SJCRH30 (cell line): Measurements from ENCODE around the gene COL7A1. TPM values are rescaled to one million over a fixed set of nuclear protein-coding genes. Genes with fewer than 3 reads are reported as not detected.
"Not testable (repeated sequence)": the region's sequence is repeated elsewhere in the genome, so short reads cannot be mapped to it uniquely, and the experiment has no call there.

Source experiments
- DNase-seq, 2 experiments: peaks; one replicate each; pipeline ENCODE4 v3.0.0-alpha.2; 2015 to 2020
- H3K27ac ChIP-seq: fragments of 250-450 bp; sonication (Bioruptor Pico); 2 replicates; pipeline ENCODE4 v1.5.1; 2020; ENCODE audit warnings: mild to moderate bottlenecking, moderate library complexity
- H3K27me3 ChIP-seq: fragments of 250-450 bp; sonication (Bioruptor Pico); 2 replicates; pipeline ENCODE4 v1.5.1; 2020; ENCODE audit warnings: mild to moderate bottlenecking, moderate library complexity
- H3K36me3 ChIP-seq: fragments of 250-450 bp; sonication (Bioruptor Pico); 2 replicates; pipeline ENCODE4 v1.5.1; 2020; ENCODE audit warnings: mild to moderate bottlenecking, moderate library complexity
- H3K4me1 ChIP-seq: fragments of 250-450 bp; sonication (Bioruptor Pico); 2 replicates; pipeline ENCODE4 v1.5.1; 2020; ENCODE audit warnings: mild to moderate bottlenecking, moderate library complexity
- H3K4me3 ChIP-seq: fragments of 250-450 bp; sonication (Bioruptor Pico); 2 replicates; pipeline ENCODE4 v1.5.1; 2020; ENCODE audit warnings: mild to moderate bottlenecking, moderate library complexity
- H3K9me3 ChIP-seq: fragments of 250-450 bp; sonication (Bioruptor Pico); replicated peaks from 2 replicates; pipeline ENCODE4 v1.5.1; 2020; ENCODE audit warnings: mild to moderate bottlenecking, moderate library complexity
- total RNA-seq: library from RNA; depleted of rRNA; stranded (reverse); fragments of >200 nt; shearing (Covaris generic); gene quantifications from 2 replicates; pipeline ENCODE4 v1.2.3, GENCODE V29; 2014

COL7A1 gene
- total RNA-seq, 1 experiment from 2014 or later, result 2.0 TPM

DNA sequence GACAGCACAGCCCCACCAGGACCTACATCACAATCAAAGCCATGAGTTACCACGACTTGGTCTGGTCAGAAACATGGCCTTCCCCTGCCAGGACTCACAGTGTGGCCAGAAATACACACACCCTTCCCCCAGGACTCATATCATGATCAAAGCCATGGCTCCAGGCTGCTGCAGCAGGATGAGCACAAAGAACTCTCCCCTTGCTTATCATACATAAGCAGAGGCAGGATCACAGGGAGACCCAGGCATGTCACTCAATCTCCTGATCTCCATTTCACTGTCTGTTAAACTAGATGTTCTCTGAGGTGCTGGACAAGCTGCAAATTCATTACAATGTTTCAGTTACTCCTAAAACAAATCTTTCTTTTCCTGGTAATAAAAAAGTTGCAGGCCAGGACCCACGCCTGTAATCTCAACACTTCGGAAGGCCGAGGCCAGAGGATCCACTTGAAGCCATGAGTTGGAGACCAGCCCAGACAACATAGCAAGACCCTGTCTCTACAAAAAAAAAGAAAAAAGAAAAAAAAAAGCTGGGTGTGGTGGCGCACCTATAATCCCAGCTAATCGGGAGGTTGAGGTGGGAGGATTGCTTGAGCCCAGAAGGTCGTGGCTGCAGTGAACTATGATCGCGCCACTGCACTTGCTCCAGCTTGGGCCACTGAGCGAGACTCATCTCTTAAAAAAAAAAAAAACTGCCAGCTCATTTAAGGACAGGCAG lies 39.7 kb downstream of the COL7A1 start:
- H3K36me3 ChIP-seq, result no peaks in the 10 kb centered on the region
- no peaks in the 10 kb centered on the region for H3K27me3 ChIP-seq
- peaks cover 16% of the 10 kb centered on the region for H3K4me1 ChIP-seq
- H3K4me3 ChIP-seq, result no peak overlapping the region
- DNase-seq, result no peak
- H3K9me3 ChIP-seq, result no peaks in the 10 kb centered on the region
- no peak overlapping the region for H3K27ac ChIP-seq

DNA sequence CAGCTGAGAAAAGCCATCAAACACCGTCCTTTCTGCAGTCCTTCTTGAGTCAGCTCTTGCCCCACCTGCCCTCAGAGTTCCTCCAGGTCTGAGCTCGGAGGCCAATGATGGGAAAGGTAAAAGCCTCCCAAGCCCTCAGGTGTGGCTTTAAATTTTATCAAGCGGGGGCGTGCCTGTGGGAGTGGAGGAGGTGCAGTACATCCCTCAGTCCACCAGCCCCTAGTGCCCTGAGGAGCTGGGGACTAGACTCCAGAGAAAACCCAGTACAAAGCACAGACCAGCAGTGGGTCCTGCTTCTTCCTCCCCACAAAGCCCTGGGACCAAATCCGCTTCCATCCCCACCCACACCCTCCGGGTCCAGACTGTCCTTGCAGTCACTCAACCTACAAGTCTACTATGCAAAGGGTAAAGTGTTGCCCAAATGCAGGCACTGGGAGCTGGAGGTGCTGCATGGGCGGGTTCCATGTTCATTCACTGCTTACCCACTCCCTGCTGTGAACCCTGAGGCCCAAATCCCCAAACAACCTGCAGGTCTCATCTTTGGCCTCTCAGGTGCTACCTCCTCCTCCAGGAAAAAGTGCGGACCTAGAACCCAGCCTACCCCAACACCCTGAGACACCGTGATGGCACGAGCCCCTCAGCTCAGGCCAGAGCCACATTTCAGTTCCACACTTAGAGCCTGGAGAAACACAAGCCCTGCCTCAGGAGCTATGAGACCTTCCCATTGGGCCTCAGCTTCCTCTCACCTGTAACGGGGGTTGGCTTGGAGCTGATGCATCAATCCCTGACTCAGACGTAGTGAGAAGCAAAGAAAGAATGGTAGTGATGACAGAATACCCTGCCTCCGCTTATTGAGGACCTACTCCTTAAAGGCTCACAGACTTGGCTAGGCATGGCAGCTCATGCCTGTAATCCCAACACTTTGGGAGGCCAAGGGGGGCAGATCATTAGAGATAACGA lies 41.0 kb downstream of the COL7A1 start:
- no peaks in the 10 kb centered on the region for H3K36me3 ChIP-seq
- no peak overlapping the region for H3K4me3 ChIP-seq
- no peaks in the 10 kb centered on the region for H3K27me3 ChIP-seq
- H3K9me3 ChIP-seq, result no peaks in the 10 kb centered on the region
- H3K4me1 ChIP-seq, result peaks cover 14% of the 10 kb centered on the region
- H3K27ac ChIP-seq, result no peak overlapping the region
- DNase-seq, result no peak

DNA sequence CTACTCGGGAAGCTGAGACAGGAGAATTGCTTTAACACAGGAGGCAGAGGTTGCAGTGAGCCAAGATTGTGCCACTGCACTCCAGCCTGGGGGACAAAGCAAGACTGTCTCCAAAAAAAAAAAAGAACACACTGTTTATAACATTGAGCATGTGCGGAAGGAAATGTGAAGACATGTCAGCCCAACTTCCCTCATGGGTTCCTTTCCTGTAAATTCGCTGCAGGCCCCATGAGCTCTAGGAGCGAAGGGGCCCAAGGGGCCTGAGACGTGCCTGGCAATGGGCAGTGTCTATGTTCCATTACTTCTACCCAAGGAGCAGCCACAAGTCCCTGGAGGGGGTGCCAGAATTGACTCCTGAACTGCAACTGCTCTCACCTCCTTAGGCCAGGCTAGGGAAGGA lies 41.8 kb downstream of the COL7A1 start:
- Histone ChIP-seq H3K4me1 (peaks cover 14% of the 10 kb centered on the region), H3K36me3 (no peaks in the 10 kb centered on the region), H3K27me3 (no peaks in the 10 kb centered on the region), H3K9me3 (no peaks in the 10 kb centered on the region), H3K4me3 (no peak overlapping the region), H3K27ac (no peak overlapping the region)
- DNase-seq, result no peak

DNA sequence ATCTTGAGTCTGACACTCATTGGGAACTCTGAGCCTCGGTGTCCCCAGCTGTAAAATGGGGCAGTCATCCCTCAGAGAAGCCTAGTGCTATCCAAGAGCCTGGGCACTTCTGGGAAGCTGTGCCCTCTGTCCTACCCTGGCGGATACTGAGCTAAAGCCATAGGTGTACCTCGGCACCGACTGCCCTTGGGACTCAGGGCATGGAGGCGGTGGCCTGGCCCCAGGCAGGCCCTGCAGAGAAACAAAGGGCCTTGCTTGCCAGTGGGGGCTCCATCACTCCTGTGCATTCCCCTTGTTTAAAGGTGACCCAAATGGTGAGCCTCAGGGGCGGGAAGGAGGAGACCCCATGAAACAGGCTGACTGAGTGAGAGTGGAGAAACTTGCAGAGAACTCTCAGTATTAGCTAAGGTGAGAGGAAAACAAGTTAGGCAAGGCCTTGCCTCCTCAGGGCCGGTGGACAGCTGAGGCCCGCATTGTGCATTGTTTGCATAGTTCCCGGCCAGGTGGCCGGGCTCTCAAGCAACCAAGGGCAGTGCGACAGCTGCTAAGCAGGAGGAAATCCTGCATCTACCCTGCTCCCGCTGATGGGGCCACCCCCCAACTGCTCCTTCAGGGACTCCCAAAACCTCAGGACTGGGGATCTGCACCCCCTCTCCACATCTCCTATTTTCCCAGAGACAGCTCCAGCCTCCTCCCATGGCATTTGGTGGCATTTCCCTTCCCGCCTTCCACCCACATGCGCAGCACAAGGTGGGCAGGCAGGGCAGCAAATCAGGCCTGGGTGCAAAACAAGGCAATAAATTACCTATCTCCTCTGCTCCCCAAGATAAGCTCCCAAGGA lies 42.8 kb downstream of the COL7A1 start:
- Histone ChIP-seq H3K36me3 (no peaks in the 10 kb centered on the region), H3K27ac (peak overlapping the region; percentile 63)

DNA sequence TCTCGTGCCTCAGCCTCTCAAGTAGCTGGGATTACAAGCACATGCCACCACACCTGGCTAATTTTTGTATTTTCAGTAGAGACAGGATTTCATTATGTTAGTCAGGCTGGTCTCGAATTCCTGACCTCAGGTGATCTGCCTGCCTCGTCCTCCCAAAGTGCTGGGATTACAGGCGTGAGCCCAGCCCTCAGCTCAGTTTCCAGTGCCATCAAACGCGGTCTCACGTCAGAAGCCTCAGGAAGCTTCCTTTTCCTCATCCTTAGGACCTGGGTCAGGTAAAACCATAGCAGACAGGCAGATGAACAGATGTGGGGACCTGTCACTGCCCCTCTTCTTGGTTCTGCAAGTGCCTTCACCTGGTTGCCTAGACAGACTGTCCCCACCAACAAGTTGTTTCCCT lies 43.5 kb downstream of the COL7A1 start:
- not testable (repeated sequence) for H3K9me3 ChIP-seq, H3K4me3 ChIP-seq, H3K27me3 ChIP-seq, H3K36me3 ChIP-seq, DNase-seq, H3K27ac ChIP-seq
- peaks cover 14% of the 10 kb centered on the region for H3K4me1 ChIP-seq

More for the DNA sequence above, 42.8 kb downstream of the COL7A1 start:
- peak; percentile 68 to 75 for DNase-seq
- Histone ChIP-seq H3K4me1 (peaks cover 14% of the 10 kb centered on the region), H3K9me3 (no peaks in the 10 kb centered on the region), H3K4me3 (no peak overlapping the region), H3K27me3 (no peaks in the 10 kb centered on the region)

DNA sequence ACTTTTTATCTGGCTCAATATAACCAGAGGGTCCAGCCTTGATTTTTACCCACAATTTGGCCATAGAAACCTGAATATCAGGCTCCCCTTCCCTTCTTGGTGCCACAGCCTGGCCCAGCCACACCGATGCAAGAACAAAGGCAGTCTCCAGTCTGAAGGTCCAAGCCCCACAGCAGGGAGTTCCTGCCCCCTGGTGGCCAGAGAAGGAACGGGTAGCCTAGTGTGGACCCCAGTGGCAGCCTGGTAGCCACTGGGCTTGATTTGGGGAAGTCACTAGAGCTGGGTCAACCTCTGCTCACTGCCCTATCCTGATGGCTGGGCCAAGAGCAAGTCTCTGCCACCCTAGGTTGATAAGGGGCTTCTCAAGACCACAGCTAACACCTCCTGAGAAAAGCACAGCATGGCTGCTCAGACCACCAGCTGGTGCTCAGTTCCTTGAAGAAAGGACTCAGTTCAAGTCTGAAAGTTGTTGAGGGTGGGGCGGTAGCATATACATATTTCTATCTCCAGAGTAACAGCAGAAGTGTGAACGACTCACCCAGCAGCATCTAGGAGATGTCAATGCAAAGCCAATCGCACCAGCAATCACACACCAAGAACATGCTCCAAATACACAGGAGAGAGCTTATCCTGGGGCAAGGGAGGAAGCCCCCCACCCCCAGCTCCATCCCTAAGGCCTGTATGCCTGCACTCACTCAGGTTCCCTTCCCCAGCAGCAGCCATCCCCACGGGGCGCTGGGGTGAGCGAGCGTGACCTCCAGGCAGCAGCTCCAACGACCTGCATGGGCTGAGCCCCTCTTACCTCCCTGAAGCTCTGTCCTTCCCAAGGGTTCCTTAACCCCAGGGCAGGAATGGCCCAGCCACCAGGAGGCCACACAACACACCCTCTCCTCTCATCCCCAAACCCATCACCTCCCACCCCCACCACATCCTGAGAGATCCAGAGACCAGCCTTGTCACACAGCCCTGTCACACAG lies 46.1 kb downstream of the COL7A1 start:
- peak; percentile 78 to 90 for DNase-seq
- no peak overlapping the region for H3K4me3 ChIP-seq
- H3K27me3 ChIP-seq, result no peaks in the 10 kb centered on the region

DNA sequence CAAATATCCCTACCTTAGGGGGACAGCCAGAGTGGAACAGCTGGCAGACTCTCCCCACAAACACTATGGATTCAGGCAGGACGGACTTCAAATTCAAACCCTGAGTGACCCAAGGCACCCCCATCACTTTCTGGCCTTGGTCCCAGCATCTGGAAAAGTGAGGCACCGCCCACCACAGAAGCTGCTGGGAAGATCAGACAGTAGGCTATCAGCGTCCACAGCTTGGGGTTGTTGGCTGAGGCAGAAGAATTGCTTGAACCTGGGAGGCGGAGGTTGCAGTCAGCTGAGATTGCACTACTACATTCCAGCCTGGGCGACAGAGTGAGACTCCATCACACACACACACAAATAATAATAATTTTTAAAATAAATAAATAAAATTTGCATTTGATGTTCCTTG lies 47.0 kb downstream of the COL7A1 start:
- H3K4me1 ChIP-seq, result peaks cover 20% of the 10 kb centered on the region
- no peak overlapping the region for H3K27ac ChIP-seq
- DNase-seq, result no peak
- H3K9me3 ChIP-seq, result no peaks in the 10 kb centered on the region
- H3K36me3 ChIP-seq, result no peaks in the 10 kb centered on the region
- H3K27me3 ChIP-seq, result no peaks in the 10 kb centered on the region
- no peak overlapping the region for H3K4me3 ChIP-seq

More for the DNA sequence above, 46.1 kb downstream of the COL7A1 start:
- H3K4me1 ChIP-seq, result peaks cover 14% of the 10 kb centered on the region
- no peaks in the 10 kb centered on the region for H3K36me3 ChIP-seq
- no peak overlapping the region for H3K27ac ChIP-seq
- H3K9me3 ChIP-seq, result no peaks in the 10 kb centered on the region

DNA sequence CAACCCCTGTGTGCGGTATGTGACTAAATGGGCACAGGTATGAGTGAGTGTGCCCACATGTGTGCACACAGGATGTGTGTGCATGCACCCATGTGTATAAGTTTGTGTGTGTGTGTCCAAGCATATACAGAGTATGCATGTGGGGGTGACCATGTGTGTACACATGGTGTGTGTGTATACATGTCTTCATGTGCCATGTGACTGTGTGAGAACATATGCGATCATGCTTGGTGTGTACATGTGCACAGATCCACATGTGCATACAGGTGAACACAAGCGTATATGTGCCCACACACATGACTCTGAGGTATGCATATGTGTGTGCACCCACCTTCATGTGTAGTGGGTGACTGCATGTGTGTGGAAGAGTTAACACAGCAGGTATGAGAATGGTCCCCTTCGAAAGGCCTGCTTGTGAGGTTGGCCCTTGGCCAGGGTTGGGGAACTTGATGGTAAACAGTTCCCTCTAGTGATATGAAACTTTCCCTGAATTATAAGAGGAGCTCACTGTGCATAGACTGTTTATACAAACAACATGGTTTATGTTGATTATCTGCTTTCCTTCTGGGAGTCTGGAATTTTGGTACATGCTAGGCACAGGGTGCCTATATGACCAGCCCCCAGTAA lies 48.8 kb downstream of the COL7A1 start:
- Histone ChIP-seq H3K4me1 (peaks cover 15% of the 10 kb centered on the region), H3K4me3 (no peak overlapping the region), H3K9me3 (no peaks in the 10 kb centered on the region), H3K27me3 (no peaks in the 10 kb centered on the region), H3K27ac (no peak overlapping the region), H3K36me3 (no peaks in the 10 kb centered on the region)
- no peak for DNase-seq

DNA sequence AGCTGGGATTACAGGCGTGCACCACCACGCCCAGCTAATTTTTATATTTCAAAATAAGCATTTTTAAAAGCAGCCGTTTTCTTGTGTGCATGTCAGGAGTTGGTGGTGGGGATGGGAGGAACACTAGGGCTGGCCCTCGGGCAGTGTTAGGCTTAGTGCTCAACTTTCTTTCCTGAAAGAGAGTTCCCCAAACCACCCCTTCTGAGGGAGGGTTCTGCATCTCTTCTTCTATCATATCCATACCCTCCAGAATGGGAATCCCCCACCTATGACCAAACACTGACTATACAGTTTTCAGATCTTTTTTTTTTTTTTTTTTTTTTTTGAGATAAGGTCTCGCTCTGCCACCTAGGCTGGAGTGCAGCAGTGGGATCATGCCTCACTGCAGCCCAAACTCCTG lies 51.0 kb downstream of the COL7A1 start:
- no peaks in the 10 kb centered on the region for H3K27me3 ChIP-seq
- H3K4me1 ChIP-seq, result peaks cover 15% of the 10 kb centered on the region
- no peaks in the 10 kb centered on the region for H3K36me3 ChIP-seq
- no peaks in the 10 kb centered on the region for H3K9me3 ChIP-seq
- H3K4me3 ChIP-seq, result no peak overlapping the region
- DNase-seq, result no peak
- H3K27ac ChIP-seq, result no peak overlapping the region

DNA sequence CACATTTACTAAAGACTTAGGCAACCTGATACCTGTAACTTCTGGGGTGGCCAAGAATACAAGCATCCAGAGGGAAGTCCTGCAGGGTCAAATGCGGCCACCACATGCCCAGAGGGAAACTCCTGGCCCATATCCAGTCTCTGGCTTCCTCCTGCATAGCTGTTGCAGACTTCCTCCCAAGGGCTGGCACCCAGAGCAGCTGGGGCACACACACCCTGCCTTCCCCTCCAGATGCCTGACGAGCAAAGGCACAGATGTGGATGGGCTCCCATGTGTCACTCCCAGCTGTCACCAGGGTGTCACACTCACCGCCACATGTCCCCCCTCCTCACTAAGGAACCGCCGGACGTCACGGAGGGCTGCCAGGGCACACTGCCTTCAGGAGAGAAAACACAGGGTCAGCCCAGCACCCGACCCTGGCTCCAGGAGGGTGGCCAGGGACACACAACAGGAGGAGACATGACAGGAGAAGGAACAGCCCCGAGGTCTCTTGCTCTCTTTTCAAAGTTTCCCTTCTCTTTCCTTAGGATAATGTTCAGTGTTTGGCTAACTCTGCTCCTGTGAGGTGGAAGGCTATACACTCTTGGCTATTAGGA lies 51.8 kb downstream of the COL7A1 start:
- Histone ChIP-seq H3K4me1 (peaks cover 15% of the 10 kb centered on the region), H3K27me3 (no peaks in the 10 kb centered on the region), H3K4me3 (peak overlapping the region; percentile 26), H3K36me3 (no peaks in the 10 kb centered on the region), H3K27ac (peak overlapping the region; percentile 31; the same call in 1 of the 2 replicates), H3K9me3 (no peaks in the 10 kb centered on the region)
- peak; percentile 79 to 87 for DNase-seq

DNA sequence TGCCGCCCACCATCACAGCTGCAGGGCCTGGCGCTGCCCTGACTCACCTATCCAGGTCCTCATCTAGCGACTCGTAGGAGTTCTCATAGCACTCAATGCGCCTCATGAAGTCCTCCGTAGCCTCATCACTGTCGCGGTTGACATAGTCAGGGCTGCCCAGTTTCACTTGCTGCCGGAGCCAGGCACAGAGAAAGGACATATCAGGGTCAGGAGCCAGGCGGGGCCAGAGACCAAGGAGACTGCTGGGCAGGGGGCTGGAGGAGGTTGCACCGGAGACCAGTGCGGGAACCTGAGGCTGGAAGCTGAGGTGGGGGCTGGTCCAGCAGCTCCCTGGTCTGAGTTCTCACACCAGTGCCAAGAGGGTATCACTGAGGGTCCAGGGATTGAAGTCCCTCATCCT lies 56.7 kb downstream of the COL7A1 start:
- H3K9me3 ChIP-seq, result no peaks in the 10 kb centered on the region
- H3K36me3 ChIP-seq, result no peaks in the 10 kb centered on the region

DNA sequence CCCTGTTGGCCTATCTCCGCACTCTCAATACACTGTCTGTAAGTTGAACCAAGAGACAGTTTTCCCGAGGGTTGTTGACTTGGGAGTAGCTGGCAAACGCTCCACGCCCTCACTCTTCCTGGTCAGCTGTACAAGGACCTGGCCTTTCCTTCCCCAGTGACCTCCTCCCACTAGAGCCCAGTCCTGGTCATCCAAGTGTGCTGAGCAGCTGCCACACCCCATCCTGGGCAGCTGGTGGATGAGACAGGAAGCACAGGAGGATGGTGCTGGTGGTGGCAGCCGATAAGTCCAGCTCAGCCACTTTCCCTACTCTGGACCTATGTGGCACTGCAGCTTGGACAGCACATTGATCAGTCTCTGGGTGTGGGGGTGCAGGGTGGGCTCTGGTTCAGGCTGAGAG lies 58.3 kb downstream of the COL7A1 start:
- Histone ChIP-seq H3K36me3 (no peaks in the 10 kb centered on the region), H3K27ac (no peak overlapping the region), H3K4me1 (no peaks in the 10 kb centered on the region), H3K9me3 (no peaks in the 10 kb centered on the region), H3K4me3 (no peak overlapping the region), H3K27me3 (no peaks in the 10 kb centered on the region)
- DNase-seq, result no peak

More for the DNA sequence above, 56.7 kb downstream of the COL7A1 start:
- Histone ChIP-seq H3K4me1 (peaks cover 12% of the 10 kb centered on the region), H3K4me3 (no peak overlapping the region), H3K27ac (no peak overlapping the region), H3K27me3 (no peaks in the 10 kb centered on the region)
- DNase-seq, result no peak

DNA sequence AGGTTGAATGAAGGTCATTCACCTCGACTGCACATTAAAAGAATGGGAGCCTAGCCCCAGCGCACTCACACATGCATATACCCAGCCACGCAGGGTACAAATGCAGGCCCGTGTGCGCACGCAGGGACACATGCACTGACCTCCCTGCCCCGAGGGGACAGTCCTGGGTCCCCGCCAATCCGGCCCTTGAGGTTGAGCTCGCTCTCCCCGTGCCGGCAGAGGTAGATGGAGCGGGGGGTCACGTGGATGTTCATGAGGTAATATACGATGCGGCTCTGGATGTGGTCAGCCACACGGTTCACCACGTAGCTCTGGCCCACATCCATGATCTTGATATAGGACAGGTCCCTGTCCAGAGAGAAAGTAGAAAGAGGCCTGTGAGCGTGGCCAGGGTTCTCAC lies 59.0 kb downstream of the COL7A1 start:
- H3K4me3 ChIP-seq, result no peak overlapping the region
- H3K27me3 ChIP-seq, result no peaks in the 10 kb centered on the region
- no peaks in the 10 kb centered on the region for H3K36me3 ChIP-seq

More for the DNA sequence above, 59.0 kb downstream of the COL7A1 start:
- no peak for DNase-seq
- Histone ChIP-seq H3K27ac (no peak overlapping the region), H3K9me3 (no peaks in the 10 kb centered on the region), H3K4me1 (no peaks in the 10 kb centered on the region)
